OCI-LY3 (cell line): ENCODE results near the gene ANKK1.

Experiments
- H2AFZ ChIP-seq: fragments of 200-600, 300-600 bp; shearing (Covaris generic); 2 replicates; pipeline ENCODE4 v1.6.0; 2014; ENCODE audit warnings: antibody characterized with exemption, low read depth, low read length
- H3K27ac ChIP-seq: fragments of 200-600, 300-600 bp; sonication (generic); 2 replicates; pipeline ENCODE4 v1.5.1; 2014; ENCODE audit warnings: mild to moderate bottlenecking, low read length, moderate library complexity, mixed read lengths
- H3K27me3 ChIP-seq: fragments of 200-600, 300-600 bp; sonication (generic); 2 replicates; pipeline ENCODE4 v1.6.1; 2014; ENCODE audit warnings: low read depth, low read length, mixed read lengths
- H3K36me3 ChIP-seq: fragments of 200-600, 300-600 bp; sonication (generic); replicated peaks from 2 replicates; pipeline ENCODE3; 2014; ENCODE audit warnings: low read depth, low read length, mixed read lengths
- H3K4me1 ChIP-seq: fragments of 300-600, 200-600 bp; sonication (generic); 2 replicates; pipeline ENCODE4 v1.6.1; 2014; ENCODE audit warnings: low read length, mixed read lengths
- H3K4me2 ChIP-seq: fragments of 200-600, 300-600 bp; sonication (generic); 2 replicates; pipeline ENCODE4 v1.6.1; 2014; ENCODE audit warnings: low read length, mixed read lengths
- H3K4me3 ChIP-seq: fragments of 300-600, 200-600 bp; sonication (generic); 2 replicates; pipeline ENCODE4 v1.5.1; 2014; ENCODE audit warnings: antibody characterized with exemption, mild to moderate bottlenecking, low read length, moderate library complexity
- H3K79me2 ChIP-seq: fragments of 300-600, 200-600 bp; shearing (Covaris generic); 2 replicates; pipeline ENCODE4 v1.6.1; 2014; ENCODE audit warnings: mild to moderate bottlenecking, low read length, mixed read lengths
- H3K9ac ChIP-seq: fragments of 300-600, 200-600 bp; shearing (Covaris generic); 2 replicates; pipeline ENCODE4 v1.6.0; 2014; ENCODE audit warnings: mild to moderate bottlenecking, low read length, moderate library complexity
- H3K9me3 ChIP-seq: fragments of 200-600, 300-600 bp; shearing (Covaris generic); 2 replicates; pipeline ENCODE4 v1.6.1; 2014; ENCODE audit warnings: low read length, mixed read lengths; ENCODE audit not compliant: insufficient read depth
- H4K20me1 ChIP-seq: fragments of 200-600, 300-600 bp; sonication (generic); 2 replicates; pipeline ENCODE4 v1.6.1; 2016; ENCODE audit warnings: low read length, mixed read lengths; ENCODE audit not compliant: insufficient read depth
- EZH2phosphoT487 ChIP-seq: fragments of 200-600 bp; shearing (Covaris generic); IDR thresholded peaks from 2 replicates; pipeline ENCODE4 v1.6.1; 2018; ENCODE audit warnings: antibody characterized with exemption, mixed run types, low read depth
- TF ChIP-seq, protein P1 (sequence below): fragments of 200-600, 300-600 bp; sonication (generic); IDR thresholded peaks from 2 replicates; pipeline ENCODE4 v1.5.1; 2014; ENCODE audit warnings: antibody characterized with exemption, low read length, low read depth

The ANKK1 gene

DNA sequence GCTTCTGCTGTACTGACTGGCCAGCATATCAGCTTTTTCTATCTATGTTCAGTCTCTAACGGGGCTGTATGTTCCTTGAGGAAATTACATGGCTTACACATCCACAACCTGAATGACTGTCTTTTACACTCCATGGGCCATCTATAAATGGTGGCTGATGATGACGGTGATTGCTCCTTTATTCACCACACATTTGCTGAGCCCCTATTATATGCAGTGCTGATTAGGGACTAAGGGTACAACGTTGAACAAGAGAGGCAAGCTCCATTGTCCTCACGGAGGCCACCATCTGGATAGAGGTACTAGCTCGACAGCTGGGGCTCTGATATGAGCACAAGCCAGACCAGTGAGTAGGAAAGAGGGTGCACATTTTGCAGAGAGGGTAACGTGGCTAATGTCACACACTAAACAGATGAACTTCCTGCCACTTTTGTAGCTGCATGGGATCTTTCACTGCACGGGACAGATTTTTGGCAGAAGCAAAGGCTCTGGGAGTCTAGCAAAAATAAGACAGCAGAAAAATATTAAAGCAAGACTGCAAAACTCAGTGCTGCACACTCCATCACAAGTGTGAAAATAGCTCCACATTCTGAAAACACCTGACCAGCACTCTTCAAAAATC, 57.0 kb downstream of the ANKK1 start:
- TF ChIP-seq, protein P1, sequence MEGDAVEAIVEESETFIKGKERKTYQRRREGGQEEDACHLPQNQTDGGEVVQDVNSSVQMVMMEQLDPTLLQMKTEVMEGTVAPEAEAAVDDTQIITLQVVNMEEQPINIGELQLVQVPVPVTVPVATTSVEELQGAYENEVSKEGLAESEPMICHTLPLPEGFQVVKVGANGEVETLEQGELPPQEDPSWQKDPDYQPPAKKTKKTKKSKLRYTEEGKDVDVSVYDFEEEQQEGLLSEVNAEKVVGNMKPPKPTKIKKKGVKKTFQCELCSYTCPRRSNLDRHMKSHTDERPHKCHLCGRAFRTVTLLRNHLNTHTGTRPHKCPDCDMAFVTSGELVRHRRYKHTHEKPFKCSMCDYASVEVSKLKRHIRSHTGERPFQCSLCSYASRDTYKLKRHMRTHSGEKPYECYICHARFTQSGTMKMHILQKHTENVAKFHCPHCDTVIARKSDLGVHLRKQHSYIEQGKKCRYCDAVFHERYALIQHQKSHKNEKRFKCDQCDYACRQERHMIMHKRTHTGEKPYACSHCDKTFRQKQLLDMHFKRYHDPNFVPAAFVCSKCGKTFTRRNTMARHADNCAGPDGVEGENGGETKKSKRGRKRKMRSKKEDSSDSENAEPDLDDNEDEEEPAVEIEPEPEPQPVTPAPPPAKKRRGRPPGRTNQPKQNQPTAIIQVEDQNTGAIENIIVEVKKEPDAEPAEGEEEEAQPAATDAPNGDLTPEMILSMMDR: no peak
- TF ChIP-seq EZH2phosphoT487: no peak
- Histone ChIP-seq H3K27me3 (peaks cover 85% of the 10 kb centered on the region), H3K4me2 (no peak overlapping the region)

DNA sequence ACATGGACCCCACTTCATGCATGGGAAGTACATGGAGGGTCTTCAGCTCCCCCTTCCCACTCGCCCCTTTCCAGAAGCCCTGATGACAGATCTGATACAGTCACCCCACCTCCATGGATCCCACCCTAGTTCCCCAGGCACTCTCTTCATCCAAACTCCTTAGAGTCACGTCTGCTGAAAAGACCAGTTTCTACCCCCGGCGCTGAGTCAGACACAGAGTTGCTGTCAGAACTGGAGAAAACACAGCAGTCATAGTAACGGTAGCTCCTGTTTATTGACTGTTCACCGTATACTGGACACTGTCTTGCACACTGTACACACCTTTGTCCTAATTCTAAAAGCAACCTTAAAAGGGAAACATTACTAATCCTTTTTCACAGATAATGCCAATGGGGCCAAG, 58.5 kb downstream of the ANKK1 start:
- Histone ChIP-seq H2AFZ (no peak overlapping the region), H3K27ac (no peak overlapping the region), H3K79me2 (no peaks in the 10 kb centered on the region), H3K4me3 (no peak overlapping the region), H4K20me1 (no peaks in the 10 kb centered on the region), H3K4me1 (no peaks in the 10 kb centered on the region), H3K9me3 (no peaks in the 10 kb centered on the region), H3K36me3 (no peaks in the 10 kb centered on the region), H3K27me3 (peaks cover 87% of the 10 kb centered on the region), H3K9ac (no peak overlapping the region), H3K4me2 (no peak overlapping the region)
- TF ChIP-seq EZH2phosphoT487: no peak
- TF ChIP-seq, protein P1: no peak

More for the DNA sequence above, 57.0 kb downstream of the ANKK1 start:
- Histone ChIP-seq H3K9ac (no peak overlapping the region), H3K4me3 (no peak overlapping the region), H3K36me3 (no peaks in the 10 kb centered on the region), H2AFZ (no peak overlapping the region), H3K79me2 (no peaks in the 10 kb centered on the region), H3K27ac (no peak overlapping the region), H3K4me1 (peaks cover 5% of the 10 kb centered on the region), H4K20me1 (peaks cover 8% of the 10 kb centered on the region; the same call in 1 of the 2 replicates), H3K9me3 (no peaks in the 10 kb centered on the region)

DNA sequence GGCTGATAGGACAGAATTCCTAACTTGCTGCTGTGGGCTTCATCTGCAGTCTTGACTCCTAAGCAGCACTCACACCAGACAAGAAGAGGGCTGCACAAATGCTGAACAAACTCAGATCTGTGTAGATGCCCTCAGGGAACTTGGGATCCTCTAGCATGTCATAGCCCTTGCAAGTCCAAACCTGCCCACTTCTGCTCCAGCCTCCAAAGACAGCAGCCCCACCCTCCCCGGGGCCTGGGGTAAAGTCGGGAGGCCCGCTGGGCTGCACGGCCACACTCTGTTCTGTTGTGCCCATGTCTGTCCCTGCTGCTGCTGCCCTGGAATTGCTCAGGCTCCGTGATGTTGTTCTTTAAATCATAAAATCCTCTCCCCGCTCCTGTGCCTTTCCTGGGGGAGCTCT, 59.4 kb downstream of the ANKK1 start:
- H3K9ac ChIP-seq: no peak overlapping the region
- TF ChIP-seq, protein P1: no peak
- no peak for TF ChIP-seq EZH2phosphoT487
- H3K9me3 ChIP-seq: no peaks in the 10 kb centered on the region
- no peak overlapping the region for H3K4me3 ChIP-seq
- no peaks in the 10 kb centered on the region for H4K20me1 ChIP-seq
- peaks cover 81% of the 10 kb centered on the region for H3K27me3 ChIP-seq
- H3K27ac ChIP-seq: no peak overlapping the region
- H3K36me3 ChIP-seq: no peaks in the 10 kb centered on the region
- no peak overlapping the region for H2AFZ ChIP-seq
- H3K4me2 ChIP-seq: no peak overlapping the region
- H3K4me1 ChIP-seq: no peaks in the 10 kb centered on the region
- H3K79me2 ChIP-seq: no peaks in the 10 kb centered on the region

DNA sequence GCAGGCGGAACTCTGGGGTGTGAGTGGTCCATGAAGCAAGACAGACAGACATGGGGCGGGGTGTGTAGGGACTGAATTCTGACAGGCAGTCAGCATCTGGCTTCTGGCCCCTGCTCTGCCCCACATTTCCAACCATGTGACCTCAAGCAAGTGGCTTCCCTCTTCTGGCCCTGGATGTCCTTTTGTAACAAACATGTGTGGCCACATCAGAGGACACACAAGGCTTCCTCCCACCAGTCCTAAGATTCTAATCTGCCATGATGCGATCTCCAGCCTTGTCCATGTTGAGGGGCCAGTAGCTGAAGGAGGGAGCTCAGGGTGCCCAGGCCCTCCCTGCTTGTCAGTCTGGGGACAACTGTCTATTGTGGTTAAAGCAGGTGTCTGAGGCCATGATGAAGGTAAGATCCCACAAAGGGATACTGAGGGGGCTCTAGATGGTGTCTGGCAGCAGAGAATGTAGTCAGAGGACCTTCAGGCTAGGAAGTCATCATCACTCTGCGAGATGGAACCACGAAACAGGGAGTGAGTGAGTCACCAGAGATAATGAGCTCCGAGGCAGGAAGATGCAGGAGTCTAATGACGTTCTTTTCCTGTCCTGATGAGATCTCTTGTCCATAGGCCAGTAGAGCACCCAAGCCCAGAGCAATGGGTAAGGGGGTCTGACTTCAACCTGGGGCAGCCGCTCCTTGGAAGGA, 60.2 kb downstream of the ANKK1 start:
- H3K4me1 ChIP-seq: no peaks in the 10 kb centered on the region
- no peaks in the 10 kb centered on the region for H4K20me1 ChIP-seq
- peaks cover 73% of the 10 kb centered on the region for H3K27me3 ChIP-seq
- H3K9me3 ChIP-seq: no peaks in the 10 kb centered on the region
- H3K4me2 ChIP-seq: no peak overlapping the region
- no peaks in the 10 kb centered on the region for H3K36me3 ChIP-seq
- H2AFZ ChIP-seq: no peak overlapping the region
- TF ChIP-seq, protein P1: no peak
- TF ChIP-seq EZH2phosphoT487: no peak
- no peak overlapping the region for H3K9ac ChIP-seq
- no peak overlapping the region for H3K4me3 ChIP-seq
- no peaks in the 10 kb centered on the region for H3K79me2 ChIP-seq
- no peak overlapping the region for H3K27ac ChIP-seq
